ENCODE results near the gene MVB12B.

GRCh38 chr9:126343271-126343700 lies 16.7 kb downstream of the MVB12B start:
- TF ChIP-seq CTCF (IDR thresholded peaks at IDR 0.05; ENCODE audit: insufficient read depth, low read length) (no peak), REST (IDR thresholded peaks at IDR 0.05; ENCODE audit: insufficient replicate concordance, low read depth) (no peak), POLR2AphosphoS5 (IDR thresholded peaks at IDR 0.05; ENCODE audit: low read depth) (no peak), GABPA (IDR thresholded peaks at IDR 0.05; ENCODE audit: low read depth) (no peak)
